Measurements from ENCODE around the gene POU2AF1.
A peak's percentile ranks its signal among the peaks of the same experiment; 100 is the strongest.
"Not testable (repeated sequence)": the region's sequence is repeated elsewhere in the genome, so short reads cannot be mapped to it uniquely, and the experiment has no call there.

Gene POU2AF1

DNA sequence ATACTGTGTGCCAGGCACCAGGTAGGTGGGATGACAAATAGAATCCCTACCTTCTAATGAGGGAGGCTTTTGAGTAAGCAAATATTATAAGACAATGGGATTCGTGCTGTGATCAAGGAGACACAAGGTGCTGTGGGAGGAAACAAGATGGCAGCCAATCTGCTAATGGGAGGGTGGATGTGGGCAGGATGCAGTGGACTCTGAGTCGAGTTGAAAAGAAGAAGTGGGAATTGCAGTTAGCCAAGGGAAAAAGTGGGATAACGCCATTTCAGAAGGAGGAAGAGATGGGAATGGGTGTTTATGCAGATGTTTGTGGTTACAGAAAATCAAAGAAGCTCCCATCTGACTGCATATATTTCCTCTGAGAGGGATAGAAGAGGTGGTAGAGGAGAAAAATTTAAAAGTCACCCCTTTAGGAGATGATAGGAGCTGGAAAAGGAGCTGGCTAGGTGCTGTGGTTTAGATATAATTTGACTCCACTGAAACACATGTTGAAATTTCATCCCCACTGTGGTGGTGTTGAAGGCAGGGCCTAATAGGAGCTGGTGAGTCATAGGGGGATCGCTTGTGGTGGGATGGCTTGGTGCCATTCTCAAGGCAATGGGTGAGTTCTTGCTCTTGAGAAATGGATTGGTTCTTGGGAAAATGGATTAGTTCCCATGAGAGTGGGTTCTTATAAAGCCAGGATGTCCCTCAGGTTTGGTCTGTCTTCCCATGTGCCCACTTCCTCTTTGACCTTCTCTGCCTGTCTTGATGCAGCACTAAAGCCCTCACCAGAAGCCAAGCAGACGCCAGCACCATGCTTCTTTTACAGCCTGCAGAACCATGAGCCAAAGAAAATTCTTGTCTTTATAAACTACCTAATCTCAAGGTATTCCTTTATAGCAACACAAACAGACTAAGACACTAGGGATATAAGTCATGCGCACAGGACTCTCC is 30.0 kb upstream of the POU2AF1 start:
- no peak for DNase-seq

DNA sequence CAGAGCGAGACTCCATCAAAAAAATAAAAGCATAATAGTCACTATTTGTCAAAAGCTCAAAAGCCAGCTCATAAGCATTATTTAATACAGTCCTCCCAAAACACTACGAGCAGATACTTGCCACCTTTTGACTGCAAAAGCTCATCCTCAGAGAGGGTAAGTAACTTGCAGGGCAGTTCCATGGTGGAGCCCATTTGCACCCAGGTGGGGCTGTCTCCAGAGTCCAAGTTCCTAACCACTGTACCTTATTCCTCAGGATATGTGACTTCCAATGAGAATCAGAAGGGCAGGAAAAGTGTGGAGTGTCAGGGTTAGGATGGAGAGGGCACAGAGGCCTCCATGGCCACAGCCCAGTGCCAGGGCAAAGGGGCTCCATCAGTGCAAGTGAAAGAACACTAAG is 28.6 kb upstream of the POU2AF1 start:
- no peak for DNase-seq

GRCh38 chr11:111406589-111406988 is 27.5 kb upstream of the POU2AF1 start:
- no peak for DNase-seq

- DNase-seq, result no peak
Measured at GRCh38 chr11:111406091-111406490, 27.0 kb upstream of the POU2AF1 start.

- no peak for DNase-seq
Measured at GRCh38 chr11:111405551-111405950, 26.5 kb upstream of the POU2AF1 start.

GRCh38 chr11:111403051-111403726 is 24.1 kb upstream of the POU2AF1 start:
- peak; percentile 71 to 94 for DNase-seq

DNA sequence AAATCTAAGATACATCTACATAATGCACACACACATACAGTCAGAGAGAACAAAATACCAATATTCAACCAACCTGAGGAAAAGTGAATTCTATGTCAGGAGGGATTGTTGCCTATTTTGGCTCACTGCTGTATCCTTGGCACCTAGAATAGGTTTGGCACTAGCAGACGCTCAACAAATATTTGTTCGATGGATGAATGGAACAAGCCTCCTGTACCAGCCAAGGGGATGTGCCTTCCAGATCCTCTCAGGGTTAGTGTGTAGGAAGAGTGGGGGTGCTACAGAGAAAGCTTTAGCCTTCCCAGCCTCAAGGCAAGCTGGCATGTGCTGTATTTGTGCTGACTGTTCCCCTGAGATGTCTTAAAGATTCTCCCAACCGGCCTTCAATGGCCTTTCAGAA is 23.3 kb upstream of the POU2AF1 start:
- peak; percentile 89 to 96 for DNase-seq

GRCh38 chr11:111401957-111402356 is 22.9 kb upstream of the POU2AF1 start:
- not testable (repeated sequence) for DNase-seq

- no peak for DNase-seq
Measured at GRCh38 chr11:111400595-111400994, 21.5 kb upstream of the POU2AF1 start.

GRCh38 chr11:111399187-111400031 is 20.3 kb upstream of the POU2AF1 start:
- DNase-seq, result no peak

GRCh38 chr11:111397034-111397433 is 18.0 kb upstream of the POU2AF1 start:
- no peak for DNase-seq

DNA sequence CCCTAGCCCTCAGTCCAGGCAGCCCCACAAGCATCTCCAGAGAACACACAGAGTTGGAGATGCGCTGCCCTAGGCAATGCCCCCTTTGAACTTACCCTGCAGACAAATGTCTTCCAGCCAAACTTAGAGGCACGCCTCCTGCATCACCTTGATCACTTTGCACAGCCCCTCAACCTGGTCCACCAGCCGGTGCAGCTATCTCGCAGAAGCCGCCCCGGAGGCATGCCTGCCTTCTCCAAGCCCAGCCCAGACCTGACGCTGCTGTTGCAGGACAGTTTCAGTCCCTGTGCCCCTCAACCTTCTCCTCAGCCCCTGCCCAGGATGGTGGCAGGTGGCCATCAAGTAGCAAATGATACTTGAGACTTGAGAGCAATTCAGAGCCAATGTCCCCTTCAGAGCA is 16.7 kb upstream of the POU2AF1 start:
- DNase-seq, result no peak

GRCh38 chr11:111395081-111395480 is 16.0 kb upstream of the POU2AF1 start:
- DNase-seq, result peak; percentile 53 to 62

DNA sequence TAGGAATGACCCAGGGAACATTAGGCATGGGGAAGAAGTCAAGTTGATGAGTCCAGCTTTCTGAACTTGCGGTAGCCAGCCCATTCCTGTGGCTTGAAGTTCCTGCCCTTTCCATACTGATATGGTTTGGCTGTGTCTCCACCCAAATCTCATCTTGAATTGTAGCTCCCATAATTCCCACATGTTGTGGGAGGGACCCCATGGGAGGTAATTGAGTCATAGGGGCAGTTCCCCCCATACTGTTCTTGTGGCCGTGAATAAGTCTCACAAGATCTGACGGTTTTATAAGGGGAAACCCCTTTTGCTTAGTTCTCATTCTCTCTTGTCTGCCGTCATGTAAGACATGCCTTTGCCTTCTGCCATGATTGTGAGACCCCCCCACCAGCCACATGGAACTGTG is 15.1 kb upstream of the POU2AF1 start:
- not testable (repeated sequence) for DNase-seq

GRCh38 chr11:111393585-111393984 is 14.5 kb upstream of the POU2AF1 start:
- no peak for DNase-seq

DNA sequence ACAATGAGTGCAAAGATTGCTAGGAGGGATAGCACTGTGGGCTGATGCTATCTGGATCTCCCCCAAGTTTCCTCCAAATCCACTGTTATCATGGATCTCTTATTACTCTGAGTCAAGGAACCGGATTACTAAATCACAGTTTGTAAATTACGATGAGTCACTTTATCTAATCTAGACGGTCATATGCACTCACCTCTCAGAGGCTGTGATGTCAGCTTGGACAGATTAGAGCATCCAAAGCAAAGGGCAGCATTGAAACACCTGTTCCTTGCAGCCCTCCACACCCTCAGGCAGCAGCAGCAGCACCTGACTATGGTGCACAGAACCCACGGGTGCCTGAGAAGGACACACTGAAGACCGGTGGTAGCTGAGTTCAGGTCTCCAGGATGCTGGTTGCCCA is 14.0 kb upstream of the POU2AF1 start:
- DNase-seq, result no peak

GRCh38 chr11:111392552-111392951 is 13.5 kb upstream of the POU2AF1 start:
- DNase-seq, result no peak

DNA sequence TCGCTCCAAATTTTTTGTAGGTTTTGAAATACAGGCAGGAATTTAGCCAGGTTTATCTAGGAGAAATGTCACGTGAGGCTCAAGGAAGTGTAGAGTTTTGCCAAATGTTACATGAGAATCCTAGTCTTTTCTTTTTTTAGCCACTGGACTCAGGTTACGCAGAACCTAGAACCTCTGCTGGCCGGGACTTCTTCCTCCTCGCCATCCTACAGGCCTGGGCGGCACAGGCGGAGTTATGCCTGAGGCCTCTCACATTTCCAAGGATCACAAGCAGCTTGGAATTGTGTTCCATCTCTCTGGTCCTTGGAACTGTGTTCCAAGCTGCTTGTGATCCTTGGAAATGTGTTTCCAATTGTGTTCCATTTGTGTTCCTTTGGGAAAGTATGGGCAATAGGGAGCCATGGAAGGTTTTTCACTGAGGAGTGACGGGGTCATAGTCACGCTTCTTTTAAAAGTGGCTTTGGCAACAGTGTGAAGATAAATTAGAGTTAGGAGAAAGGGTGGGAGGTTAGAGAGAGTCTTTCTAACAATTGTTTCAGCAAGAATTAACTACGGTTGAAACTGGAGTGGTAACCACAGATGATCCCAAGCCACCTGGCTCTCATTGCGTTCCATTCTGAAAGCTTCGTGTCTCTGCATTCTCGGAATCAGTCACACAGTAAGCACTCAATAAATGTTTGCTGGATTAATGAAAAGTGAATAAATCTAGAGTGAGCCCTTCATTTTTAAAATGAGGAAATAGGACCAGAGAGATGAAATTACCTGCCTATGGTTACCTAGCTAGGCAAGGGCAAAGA is 12.5 kb upstream of the POU2AF1 start:
- no peak for DNase-seq

DNA sequence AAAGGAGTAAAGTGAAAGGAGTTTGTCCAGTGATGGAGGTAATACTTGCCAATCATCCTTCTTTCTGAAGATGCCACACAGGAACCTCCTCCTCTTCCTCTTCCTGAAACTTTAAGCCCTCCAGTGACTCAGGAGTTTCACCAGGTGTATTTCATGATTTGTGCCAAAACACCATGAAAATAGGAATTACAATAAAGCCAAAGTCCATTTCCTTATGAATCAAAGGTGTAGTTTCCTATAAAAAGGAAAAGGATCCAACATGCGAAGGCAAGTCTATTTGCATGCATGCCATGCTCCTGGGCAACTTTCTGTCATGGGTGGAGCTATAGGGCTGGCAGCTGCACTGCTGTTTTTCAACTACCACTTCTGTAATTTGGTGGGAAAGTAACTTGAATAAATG is 9.8 kb upstream of the POU2AF1 start:
- DNase-seq, result no peak

- no peak for DNase-seq
Measured at GRCh38 chr11:111388420-111388819, 9.3 kb upstream of the POU2AF1 start.

DNA sequence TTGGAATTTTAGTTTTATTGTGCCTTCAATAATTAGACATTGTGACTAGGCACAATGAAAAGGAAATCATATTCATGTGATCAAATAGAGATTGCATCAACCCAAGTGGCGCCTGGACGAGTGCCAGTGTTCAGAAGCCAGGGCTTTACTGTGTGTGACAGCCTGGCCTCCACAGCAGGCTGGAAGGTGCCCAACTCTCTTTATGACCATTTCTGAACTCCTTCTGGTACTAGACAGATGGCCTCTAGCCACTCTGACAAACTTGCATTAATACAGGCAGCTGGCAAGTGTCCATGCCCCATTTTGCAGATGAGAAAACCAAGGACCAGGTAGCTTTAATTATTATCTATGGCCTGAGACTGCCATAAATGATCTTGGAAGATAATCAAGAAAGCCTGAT is 8.3 kb upstream of the POU2AF1 start:
- DNase-seq, result peak; percentile 85 to 97

- no peak for DNase-seq
Measured at GRCh38 chr11:111386611-111387150, 7.6 kb upstream of the POU2AF1 start.

All from NCI-H2081 (cell line).